Endothelial cell of umbilical vein (primary cell): ENCODE data around the gene ZNF285.

Experiments used
- CTCF ChIP-seq, 2 donors: IDR thresholded peaks; 1 replicate in 1 of 2; 2 replicates in 1 of 2; pipeline ENCODE4 v1.5.1; 2011; ENCODE audit warnings: low read length in 2 of 2, mild to moderate bottlenecking in 2 of 2, moderate library complexity in 2 of 2, control low read depth in 1 of 2, inconsistent platforms in 1 of 2, low read depth in 1 of 2; ENCODE audit not compliant: insufficient read depth in 1 of 2; ENCODE audit errors: extremely low read depth in 1 of 2
- MAX ChIP-seq: IDR thresholded peaks from 2 replicates; pipeline ENCODE4 v1.6.1; 2011; ENCODE audit not compliant: insufficient read depth, insufficient read length
- POLR2AphosphoS5 ChIP-seq: IDR thresholded peaks from 2 replicates; pipeline ENCODE4 v1.6.1; 2012; ENCODE audit warnings: low read depth, mild to moderate bottlenecking, control low read depth, low read length, moderate library complexity; ENCODE audit not compliant: insufficient read depth

- TF ChIP-seq CTCF (IDR thresholded peaks at IDR 0.05; ENCODE audit: extremely low read depth in 1 of 2, insufficient read depth in 1 of 2, low read depth in 1 of 2, low read length in 2 of 2) (no peak), MAX (no peak), POLR2AphosphoS5 (peak; percentile 21)
Measured at GRCh38 chr19:44447916-44448674, 46.7 kb upstream of the ZNF285 start, which contains the start of gene ZNF229.
